GM19452 (cell line): ENCODE measurements around the gene DBH.

Experiments used
- ATAC-seq: cut with Tn5 transposase; IDR thresholded peaks from one replicate; pipeline ENCODE4 v1.9.1; 2021; ENCODE audit not compliant: unreplicated experiment

Gene DBH

DNA sequence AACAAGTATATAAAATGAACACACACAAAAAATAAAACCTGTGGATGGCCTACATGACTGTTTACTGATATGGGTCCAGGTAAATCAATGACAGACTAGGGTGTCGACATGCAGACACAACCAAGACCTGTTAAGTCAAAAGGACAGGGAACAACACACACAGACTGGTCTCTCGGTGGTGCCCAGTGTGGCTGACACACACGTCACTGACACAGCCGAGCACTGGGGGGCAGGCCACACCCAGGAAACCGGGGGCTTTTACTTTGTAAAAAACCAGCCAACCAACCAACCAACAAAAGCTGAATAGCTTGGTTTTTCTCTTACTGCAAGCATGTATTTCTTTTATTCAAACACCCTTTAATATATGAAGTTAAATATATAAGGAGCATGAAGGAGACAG is 31.9 kb upstream of the DBH start:
- no peak for ATAC-seq

DNA sequence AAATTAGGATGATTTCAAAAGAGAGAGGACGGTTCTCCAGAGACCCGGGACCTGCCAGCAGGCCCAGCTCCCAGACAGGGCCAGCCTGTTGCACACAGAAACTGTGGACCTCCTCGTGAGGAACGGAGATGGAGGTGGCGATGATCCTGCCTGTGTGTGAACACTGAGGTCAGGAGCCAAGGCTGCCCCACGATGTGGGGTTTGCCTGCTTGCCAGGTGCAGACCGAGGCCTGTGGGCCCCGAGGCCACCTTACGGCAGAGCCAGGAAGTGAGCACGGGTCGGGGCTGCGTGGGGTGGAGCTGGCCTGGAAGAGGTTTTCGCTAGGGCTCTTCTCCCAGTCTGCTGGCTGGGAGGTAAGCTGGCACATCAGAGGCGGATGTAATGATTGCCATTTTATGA is 31.3 kb upstream of the DBH start:
- no peak for ATAC-seq

DNA sequence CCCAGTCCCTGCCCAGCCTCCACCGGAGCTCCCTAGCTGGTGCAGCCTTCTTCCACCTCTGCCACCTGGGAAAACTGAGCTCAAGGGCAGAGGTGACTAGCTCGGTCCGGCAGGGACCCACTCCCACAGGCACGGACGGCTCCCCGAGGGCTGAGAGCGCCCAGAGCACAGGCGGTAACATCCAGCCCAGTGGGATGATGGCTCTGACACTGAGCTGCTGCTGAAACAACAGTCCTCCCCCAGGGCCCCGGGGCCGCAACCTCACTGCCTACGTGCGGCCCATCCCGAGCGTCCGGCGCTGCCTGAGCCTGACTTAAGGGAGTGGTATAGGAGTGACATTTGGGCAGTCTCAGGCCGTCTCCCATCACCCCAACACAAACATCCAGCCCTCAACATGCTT is 30.7 kb upstream of the DBH start:
- no peak for ATAC-seq

DNA sequence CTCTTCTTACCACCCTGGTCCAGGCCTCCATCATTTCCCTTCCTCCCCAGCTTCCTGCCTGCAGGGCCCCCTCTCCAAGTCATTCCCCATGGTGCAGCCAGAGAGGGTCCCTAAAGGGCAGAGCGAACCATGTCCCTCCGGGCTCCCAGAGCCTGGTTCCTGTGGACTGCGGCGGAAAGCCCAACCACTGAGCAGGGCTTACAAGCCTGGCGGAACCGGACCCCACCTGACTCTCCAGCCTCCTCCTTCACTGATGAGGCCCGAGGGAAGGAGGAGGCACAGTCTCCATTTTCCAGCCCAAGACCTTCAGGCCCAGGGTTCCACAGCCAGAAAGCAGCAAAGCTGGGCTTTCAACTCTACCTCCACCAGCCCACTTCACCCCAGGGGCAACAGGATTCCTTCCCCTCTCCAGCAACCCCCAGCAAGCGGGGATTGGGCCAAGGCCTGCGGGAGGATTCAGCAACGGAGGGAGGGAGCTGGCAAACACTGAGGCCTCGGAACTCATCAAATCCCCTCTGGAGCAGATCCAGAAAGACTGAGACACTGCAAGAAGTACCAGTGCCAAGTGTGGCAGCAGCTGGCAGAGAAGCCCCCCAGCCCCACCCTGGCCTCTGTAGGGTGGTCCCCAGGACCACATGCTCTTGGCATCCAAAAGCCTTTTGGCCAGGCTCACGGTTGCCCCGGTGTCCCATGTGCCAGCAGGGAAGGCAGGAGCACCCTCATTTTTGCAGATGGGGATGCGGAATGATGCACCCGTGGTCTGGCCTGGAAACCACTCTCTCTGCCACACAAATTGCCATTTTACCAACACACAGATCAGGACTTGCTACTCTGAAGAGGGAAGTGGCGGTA is 30.1 kb upstream of the DBH start:
- no peak for ATAC-seq

DNA sequence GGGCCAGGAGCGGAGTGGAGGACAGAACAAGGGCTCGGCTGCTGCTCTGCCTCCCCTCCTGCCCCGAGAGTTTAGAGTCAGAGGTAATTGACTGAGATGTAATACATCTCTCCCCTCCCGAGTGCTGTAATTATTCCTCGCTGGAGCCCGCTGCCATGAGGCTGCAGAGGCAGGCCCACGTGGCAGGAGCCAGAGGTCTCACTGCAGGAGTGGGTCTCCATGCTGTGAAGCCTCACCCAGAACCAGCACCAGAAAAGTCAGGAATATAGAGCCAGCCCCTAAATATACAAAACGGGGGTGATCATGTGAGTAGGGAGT is 29.5 kb upstream of the DBH start:
- ATAC-seq: no peak

DNA sequence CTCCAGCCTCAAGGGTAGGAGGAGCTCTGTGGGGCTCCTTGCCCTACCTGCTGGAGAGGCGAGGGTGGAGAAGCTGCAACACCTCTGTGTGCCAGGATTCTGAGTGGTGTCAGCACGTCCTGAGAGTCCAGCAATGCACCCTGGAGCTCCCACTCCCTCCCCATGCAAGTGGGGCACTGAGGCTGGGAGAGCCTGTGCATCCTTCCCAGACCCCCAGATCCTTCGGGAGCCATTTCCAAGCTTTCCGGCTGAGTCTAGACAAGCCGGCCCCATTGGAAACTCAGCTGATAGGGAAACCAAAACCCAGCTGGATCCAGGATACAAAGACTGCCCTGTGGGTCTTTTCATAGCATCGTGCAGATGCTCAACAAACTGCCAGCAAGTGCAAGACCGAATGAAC is 28.8 kb upstream of the DBH start:
- no peak for ATAC-seq

DNA sequence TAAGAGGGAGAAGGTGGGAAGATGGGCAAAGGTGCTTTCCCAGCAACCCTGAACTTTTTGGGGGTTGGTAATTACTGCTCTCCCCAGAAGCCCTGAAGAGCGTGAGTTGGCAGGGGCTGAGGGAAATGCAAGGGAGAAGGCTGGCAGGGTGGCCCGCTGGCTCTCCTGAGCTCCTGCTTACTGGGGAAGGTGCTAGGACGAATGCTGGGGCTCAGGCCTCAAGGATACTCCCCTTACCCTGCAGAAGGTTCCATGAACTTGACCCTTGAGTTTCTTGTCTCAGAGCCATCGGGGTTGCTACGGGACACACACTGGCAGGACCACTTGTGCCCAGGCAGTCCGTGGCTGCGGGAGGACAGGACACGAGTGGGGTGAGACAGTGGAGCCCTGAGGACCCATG is 28.2 kb upstream of the DBH start:
- ATAC-seq: no peak

DNA sequence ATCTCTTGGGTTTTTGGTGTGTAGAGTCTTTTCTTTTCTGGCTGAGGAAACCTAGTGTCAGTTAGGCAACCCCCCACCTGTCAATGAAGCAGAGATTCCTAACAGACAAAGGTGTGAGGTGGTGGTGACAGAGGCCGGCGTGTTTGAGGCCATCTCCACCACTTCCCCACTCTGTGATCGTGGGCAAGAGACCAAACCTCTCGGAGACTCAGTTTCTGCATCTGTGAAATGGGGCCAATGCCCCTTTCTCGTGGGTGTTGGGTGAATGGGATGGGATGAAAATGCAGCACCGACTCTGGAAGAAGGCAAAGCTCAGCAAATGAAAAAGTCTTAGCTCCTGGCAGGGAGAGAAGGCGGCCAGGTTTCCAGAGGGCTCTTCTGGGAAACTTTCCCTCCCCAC is 27.8 kb upstream of the DBH start:
- no peak for ATAC-seq

DNA sequence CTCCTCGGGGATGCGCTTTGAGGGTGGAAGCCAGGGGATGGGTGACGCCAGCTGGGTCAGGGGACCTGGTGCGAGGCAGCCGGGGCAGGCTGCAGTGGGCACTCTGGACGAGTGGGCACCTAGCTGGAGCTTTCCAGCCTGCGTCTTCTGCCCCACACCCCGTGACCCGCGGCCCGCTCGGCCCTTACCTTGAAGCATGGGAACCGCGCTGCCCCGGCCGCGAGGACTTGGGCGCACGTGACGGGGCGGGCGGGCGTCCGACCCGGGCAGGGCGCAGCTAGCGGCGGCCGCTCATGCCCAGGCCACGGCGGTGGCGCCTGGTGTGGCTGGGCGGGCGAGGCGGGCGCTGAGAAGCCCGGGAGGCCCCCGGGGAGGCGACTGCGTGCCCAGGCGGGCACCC is 27.3 kb upstream of the DBH start:
- no peak for ATAC-seq

DNA sequence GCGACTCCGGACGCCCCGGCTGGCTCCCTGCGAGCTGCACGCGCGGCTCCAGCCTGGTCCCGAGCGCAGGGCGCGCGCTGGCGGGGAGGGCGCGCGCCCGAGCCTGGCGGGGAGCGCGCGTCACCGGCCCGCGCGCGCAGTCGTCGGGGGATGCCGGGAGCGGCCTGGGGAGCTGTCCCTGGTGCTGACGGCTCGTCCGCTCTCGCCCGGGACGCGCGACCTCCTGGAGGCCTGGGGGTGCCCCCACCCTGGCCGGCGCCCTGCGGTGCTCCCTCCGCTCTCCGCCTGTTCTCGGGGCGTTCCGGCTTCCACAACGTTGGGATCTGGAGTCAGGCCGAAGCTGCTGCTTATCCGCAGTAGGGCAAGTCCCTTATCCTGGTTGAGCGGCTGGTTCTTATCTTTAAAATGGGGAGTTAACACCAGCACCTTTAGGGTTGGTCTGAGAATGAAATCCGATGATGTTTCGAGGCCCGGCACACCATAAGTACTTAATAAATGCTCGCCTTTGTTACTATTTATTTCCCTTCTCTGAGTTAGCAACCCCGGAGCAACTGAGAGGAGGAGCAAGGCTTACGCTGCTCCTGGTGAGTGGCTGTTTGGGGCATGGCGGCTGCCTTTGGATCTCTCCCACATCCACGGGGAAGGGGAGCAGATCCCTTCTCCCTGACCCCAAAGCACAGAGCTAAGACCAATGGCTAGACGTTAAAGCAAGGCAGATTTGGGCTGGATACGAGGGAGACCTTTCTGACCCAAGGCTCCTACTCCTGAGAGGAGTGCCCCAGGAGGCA is 26.7 kb upstream of the DBH start, which contains the start of gene FAM163B:
Gene FAM163B (minus strand): TSS at position 79 of the 788 bp plus-strand sequence. CDS start 29,166 bp downstream, outside the sequence.
- no peak for ATAC-seq

DNA sequence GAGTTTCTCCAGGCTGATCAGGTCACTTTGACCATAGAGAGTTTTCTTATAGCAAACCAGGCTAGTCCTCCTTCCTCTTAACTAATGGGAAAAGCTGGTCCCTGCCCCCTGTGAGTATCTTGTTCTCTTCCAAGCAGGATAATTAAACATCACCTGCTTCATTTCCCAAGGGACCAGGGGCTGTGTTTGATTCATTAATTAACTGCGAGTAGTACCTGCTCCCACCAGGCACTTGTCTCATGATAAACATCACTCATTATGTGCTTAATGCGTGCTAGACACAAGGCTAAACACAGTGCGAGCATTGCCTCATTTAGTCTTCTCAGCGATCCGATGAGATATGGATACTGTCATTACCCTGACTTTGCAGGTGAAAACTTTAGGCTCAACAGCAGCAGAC is 25.3 kb upstream of the DBH start:
- ATAC-seq: no peak

DNA sequence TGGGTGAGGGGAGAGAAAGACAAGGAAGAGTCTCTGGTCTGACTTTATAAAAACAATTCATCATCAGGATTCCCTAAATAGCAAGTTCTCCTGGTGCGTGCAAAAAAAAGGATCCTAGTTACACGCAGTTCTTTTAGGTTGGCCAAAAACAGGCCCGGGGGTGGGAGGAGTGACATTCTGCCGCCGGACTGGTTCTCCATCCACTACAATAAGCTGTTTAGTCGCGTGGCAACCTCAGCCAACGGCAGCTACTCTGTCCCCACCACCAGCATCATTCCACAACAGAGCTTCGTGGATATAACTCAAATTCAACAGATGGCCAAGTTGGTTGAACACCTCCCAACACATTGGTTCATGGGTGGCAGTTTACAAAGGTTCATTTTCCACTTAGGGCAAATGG is 24.1 kb upstream of the DBH start:
- ATAC-seq: no peak

DNA sequence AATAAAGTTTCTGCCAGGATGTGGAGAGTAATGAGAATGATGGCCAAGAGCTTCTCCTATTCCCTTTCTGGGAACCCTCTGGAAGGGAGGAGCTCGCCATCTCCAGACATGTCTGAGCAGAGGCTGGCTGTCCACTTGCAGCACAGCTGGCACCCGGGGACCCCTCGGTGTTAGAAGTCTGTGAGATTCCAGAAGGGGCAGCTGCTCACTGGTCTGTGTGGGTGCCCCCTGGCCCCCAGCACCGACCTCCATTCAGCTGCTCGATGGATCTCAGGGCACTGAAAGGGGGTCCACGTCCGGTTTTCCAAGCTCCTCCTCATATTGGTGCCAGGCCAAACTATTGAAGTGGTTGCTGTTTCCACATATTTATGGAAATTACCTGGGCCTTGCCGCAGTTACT is 23.3 kb upstream of the DBH start:
- ATAC-seq: no peak

DNA sequence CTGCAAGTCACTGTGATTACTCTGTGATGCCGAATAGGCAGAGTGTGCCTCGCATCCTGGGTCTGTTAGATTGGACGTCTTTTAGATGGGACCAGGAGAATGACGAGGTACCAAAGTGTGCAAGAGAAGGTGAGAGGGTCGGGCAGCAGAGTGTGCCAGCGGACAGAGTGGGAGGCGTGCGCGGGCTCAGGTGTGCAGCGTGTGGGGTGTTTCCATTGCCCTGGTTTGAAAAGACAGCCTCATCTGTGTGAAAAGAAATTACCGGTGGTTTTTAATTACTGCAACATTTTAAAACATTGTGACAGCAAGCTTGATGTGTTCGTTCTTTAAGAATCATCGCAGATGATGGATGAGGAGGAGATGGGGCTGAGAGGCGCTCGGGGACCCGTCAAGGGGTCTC is 22.7 kb upstream of the DBH start:
- no peak for ATAC-seq

DNA sequence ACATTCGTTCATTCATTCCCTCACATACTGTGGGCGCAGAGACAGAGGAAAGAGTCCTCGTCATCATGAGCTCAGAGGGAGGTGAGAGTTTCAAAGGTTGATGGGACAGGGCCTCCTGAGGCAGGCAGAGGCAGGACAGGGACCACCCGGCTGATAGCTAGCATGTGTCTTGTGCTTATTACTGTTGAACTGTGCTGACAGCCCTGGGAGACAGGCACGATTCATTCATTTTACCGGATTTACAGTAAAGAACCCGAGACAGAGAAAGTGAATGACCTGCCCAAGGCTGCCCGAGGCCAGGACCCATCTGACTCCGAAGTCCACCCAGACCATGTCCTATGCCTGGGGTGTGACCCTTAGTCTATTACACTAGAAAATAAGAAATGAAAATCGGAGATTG is 22.1 kb upstream of the DBH start:
- no peak for ATAC-seq

DNA sequence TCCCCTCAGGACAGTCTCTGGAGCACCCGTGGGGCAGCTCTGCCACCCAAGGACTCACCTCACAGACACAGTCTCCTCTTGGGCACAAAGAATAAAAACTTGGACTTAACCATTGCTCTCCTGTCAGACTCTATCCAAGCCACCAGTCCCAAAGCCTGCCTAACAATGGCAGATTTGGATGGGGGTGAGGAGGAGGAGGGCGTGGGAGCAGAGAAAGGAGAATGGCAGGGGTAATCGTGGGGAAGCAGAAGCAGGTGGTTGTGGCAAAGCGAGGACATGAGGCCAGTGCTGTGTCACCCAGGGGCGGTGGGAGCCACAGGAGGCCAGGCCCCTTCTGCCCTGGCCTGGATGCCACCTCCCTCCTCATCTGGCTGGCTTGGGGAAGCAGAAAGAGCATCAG is 21.5 kb upstream of the DBH start:
- no peak for ATAC-seq

DNA sequence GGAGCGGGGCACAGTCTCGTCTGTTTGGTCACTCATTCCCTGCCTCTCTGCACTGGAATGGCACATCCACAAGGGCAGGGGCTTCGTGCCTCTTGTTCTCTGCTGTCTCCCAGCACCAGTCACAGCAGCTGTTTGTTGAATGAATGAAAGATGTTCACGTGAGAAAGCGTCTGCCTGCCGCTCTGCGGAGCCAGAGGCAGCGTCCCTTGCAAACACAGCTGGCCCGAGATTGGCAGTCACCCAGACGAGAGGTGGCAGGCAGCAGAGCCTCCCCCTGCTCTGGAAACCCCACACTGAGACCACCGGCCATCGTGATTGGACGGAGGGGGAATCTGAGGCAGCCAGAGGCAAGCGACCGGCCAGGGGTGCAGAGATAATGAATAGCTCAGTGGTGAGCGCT is 21.0 kb upstream of the DBH start:
- no peak for ATAC-seq

DNA sequence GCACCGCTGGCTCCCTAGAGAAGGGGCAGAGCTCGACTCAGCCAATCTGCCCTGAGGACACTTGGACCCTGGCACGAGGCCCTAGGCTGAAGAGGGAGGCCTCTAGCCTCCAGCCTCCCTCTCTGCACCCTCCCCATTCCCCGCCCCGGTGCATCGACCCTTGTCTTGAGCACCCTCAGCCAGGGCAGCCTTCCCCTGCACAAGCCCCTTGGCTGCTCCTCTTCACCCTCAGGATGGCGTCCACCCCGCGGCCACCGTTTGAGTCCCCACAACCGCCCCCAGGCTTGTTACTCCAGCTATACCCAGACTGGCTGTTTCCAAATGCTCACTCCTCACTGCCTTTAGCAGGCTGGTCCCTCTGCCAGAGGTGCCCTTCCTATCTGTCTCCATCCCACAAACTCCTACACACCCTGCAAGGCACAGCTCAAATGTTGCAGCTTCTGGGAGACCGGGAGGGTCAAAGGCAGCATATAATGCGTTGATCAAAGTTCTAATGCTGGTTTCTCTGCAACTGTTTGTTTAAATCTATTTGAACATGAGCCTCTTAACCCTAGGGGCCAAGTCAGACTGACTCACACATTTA is 20.5 kb upstream of the DBH start:
- ATAC-seq: no peak

DNA sequence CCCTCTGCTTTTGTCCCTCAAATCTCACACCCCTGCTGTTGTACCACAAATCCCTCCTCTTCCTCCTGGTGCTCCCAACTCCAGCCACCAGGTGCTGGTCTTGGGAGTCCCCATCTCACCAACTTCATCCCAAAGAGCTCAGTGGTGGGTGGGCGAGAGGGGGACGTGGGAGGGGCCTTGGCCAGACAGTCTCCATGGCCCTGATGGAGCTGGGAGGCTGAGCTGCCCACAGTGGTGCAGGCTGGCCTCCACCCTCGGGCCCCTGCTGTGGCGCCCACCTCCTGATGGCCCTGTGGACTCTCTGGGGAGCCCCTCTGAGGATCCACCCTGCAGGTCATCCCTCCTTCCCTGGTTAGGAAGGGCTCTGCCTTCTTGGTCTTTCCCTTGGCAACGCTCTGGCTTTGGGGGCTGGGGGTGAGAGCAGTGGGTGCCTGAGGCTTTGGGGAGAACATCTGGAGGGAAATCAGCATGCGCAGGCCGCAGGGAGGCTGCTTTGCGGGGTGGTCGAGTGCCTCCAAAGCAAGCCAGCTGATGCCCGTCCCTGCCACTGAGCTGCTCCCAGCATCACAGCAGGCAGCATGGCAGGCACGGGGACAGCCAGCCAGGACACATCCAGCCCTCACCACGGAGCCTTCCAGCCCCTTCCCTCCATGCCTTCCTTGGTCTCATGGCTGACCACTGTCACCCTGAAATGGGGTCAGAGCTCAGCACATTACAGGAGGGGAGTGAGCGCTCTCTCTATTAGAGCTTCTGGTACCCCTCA is 19.3 kb upstream of the DBH start:
- no peak for ATAC-seq

DNA sequence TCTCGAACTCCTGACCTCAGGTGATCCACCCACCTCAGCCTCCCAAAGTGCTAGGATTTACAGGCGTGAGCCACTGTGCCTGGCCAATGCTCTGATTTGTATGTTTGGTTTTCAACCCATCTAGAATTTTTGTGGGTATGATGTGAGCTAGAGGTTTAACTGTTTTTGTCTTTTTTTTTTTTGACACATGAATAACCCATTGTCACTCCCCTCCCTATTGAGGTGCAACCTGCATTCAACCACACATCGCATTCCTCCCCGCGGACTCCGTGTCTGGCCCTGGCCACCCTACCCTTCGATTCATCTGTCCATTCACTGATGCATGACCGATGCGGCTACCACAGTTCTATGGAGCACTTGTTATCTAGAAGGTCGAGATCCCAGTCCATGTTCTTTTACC is 17.4 kb upstream of the DBH start:
- ATAC-seq: no peak

DNA sequence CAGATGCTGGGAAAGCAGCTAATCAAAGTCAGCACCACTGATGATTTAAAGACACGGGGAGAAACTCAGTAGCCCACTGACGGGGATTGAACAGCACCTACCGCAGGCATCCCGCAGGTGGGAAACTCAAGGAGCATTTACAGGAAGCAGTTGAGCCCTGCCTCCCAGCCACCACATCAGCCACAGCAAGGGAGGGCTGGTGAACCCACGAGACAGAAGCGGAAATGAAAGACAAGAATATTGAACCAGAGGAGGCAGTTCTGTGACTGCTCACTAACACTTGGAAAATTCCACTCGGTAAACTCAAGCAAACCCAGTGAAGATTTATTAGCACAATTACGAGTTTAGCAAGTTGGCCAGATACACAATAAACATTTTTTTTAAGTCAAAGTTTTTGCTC is 16.4 kb upstream of the DBH start:
- ATAC-seq: no peak
